ENCODE measurements around the gene C11orf24. TPM values are rescaled to one million over a fixed set of nuclear protein-coding genes. Genes with fewer than 3 reads are reported as not detected.
A peak's percentile ranks its signal among the peaks of the same experiment; 100 is the strongest.

Gene C11orf24
- total and polyA plus RNA-seq, 2 experiments from 2014 or later: 19.2 to 35.3 TPM

DNA sequence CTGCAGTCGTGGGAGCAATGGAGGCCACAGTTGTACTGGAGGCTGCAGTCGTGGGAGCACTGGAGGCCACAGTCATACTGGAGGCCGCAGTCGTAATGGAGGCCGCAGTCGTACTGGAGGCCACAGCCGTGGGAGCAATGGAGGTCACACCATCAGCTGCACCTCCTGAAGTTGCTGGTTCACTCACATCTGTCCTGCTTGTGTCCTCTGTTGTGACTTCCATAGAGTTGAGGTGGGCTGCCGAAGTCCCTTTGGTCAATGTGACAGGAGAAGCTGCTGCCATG is 9.3 kb downstream of the C11orf24 start:
- H3K27ac ChIP-seq: no peak overlapping the region
- peaks cover 17% of the 10 kb centered on the region for H3K36me3 ChIP-seq
- H3K9me3 ChIP-seq (ENCODE audit: low read depth): no peaks in the 10 kb centered on the region
- no peaks in the 10 kb centered on the region for H3K27me3 ChIP-seq
- TF ChIP-seq, protein P1, sequence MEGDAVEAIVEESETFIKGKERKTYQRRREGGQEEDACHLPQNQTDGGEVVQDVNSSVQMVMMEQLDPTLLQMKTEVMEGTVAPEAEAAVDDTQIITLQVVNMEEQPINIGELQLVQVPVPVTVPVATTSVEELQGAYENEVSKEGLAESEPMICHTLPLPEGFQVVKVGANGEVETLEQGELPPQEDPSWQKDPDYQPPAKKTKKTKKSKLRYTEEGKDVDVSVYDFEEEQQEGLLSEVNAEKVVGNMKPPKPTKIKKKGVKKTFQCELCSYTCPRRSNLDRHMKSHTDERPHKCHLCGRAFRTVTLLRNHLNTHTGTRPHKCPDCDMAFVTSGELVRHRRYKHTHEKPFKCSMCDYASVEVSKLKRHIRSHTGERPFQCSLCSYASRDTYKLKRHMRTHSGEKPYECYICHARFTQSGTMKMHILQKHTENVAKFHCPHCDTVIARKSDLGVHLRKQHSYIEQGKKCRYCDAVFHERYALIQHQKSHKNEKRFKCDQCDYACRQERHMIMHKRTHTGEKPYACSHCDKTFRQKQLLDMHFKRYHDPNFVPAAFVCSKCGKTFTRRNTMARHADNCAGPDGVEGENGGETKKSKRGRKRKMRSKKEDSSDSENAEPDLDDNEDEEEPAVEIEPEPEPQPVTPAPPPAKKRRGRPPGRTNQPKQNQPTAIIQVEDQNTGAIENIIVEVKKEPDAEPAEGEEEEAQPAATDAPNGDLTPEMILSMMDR (IDR thresholded peaks at IDR 0.05; ENCODE audit: low read depth, low read length): no peak
- no peak overlapping the region for H3K4me3 ChIP-seq
- no peaks in the 10 kb centered on the region for H3K4me1 ChIP-seq (ENCODE audit: low read depth)
- no peak for DNase-seq (ENCODE audit: low read depth in 1 of 2, low spot score in 1 of 2)

DNA sequence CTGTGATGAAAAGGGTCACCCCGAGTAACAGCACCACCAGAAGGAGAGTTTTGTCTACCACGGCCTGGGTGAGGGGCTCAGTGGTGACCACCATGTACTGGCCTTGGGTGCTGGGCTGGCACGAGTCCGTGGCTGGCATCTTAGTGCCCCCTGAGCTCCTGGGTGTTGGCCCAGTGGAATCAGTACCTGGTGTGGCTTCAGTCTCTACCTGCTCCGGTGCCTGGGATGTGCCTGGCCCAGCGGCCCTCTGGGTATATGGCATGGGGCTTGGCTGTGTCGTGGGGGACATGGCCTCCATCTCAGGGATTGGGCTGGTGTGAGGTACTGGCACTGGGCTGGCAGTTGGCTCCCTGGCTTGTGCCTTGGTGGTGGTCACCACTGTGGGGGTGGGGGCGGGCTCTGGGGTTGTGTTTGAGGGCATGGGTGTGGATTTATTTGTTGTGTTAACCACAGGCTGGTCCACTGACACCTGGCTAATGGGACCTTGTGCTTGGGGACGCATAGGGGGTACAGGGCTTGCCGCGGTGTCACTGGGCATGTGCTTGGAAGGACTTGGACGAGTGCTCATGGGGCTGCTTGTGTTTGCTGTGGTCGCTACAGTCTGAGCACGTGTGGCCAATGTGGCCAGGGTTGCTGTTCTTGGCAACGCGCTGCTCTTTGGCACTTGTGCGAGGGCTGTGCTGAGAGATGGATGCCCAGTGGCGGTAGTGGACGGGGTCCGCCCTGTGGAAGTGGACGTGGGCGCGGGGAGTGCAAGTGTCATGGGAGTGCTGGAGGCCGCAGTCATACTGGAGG is 9.8 kb downstream of the C11orf24 start:
- peaks cover 15% of the 10 kb centered on the region for H3K36me3 ChIP-seq
- no peak for DNase-seq (ENCODE audit: low read depth in 1 of 2, low spot score in 1 of 2)
- H3K9me3 ChIP-seq (ENCODE audit: low read depth): no peaks in the 10 kb centered on the region
- no peaks in the 10 kb centered on the region for H3K4me1 ChIP-seq (ENCODE audit: low read depth)
- H3K4me3 ChIP-seq: no peak overlapping the region
- no peaks in the 10 kb centered on the region for H3K27me3 ChIP-seq
- no peak overlapping the region for H3K27ac ChIP-seq
- TF ChIP-seq, protein P1 (IDR thresholded peaks at IDR 0.05; ENCODE audit: low read depth, low read length): no peak

DNA sequence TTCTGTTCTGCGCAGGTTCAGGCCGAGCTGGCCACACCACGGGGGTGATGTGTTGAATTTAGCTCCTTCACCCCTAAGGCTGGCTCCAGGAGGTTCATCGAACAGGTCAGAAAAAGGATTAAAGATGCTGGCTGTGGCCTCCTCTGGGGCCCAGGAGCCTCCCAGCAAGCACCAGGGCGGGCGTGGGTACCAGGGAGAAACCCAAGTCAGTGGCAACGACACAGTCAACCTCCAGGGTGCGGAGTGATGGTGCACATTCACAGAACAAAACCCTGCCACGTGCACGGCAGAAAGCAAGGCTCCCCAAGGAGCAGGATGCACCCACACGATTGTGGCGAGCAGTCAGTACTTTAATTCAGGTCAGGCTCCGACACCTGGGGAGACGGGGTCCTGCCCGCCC is 10.8 kb downstream of the C11orf24 start:
- H3K4me1 ChIP-seq (ENCODE audit: low read depth): no peaks in the 10 kb centered on the region
- no peaks in the 10 kb centered on the region for H3K9me3 ChIP-seq (ENCODE audit: low read depth)
- no peak overlapping the region for H3K27ac ChIP-seq
- no peaks in the 10 kb centered on the region for H3K27me3 ChIP-seq
- TF ChIP-seq, protein P1 (IDR thresholded peaks at IDR 0.05; ENCODE audit: low read depth, low read length): no peak
- H3K36me3 ChIP-seq: peaks cover 14% of the 10 kb centered on the region
- H3K4me3 ChIP-seq: no peak overlapping the region
- DNase-seq (ENCODE audit: low read depth in 1 of 2, low spot score in 1 of 2): no peak

DNA sequence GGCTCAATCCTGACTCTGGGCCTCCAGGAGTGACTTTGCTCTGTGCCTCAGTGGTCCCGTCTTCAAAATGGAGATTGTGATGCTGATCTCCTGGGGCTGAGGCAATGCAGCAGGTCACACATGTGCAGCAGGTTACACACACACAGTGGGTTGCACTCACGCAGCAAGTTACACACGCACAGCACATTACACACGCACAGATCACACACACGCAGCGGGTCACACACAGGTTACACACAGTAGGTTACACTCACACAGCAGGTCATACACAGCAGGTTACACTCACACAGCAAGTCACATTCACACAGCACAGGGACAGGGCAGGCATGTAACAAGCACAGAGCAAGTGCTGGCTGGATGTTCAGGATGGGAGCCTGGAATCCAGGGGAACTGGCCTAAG is 11.3 kb downstream of the C11orf24 start:
- DNase-seq (ENCODE audit: low read depth in 1 of 2, low spot score in 1 of 2): no peak
- Histone ChIP-seq H3K27ac (no peak overlapping the region), H3K4me3 (no peak overlapping the region), H3K27me3 (no peaks in the 10 kb centered on the region), H3K9me3 (ENCODE audit: low read depth) (no peaks in the 10 kb centered on the region), H3K4me1 (ENCODE audit: low read depth) (no peaks in the 10 kb centered on the region), H3K36me3 (peaks cover 12% of the 10 kb centered on the region)
- TF ChIP-seq, protein P1 (IDR thresholded peaks at IDR 0.05; ENCODE audit: low read depth, low read length): no peak

DNA sequence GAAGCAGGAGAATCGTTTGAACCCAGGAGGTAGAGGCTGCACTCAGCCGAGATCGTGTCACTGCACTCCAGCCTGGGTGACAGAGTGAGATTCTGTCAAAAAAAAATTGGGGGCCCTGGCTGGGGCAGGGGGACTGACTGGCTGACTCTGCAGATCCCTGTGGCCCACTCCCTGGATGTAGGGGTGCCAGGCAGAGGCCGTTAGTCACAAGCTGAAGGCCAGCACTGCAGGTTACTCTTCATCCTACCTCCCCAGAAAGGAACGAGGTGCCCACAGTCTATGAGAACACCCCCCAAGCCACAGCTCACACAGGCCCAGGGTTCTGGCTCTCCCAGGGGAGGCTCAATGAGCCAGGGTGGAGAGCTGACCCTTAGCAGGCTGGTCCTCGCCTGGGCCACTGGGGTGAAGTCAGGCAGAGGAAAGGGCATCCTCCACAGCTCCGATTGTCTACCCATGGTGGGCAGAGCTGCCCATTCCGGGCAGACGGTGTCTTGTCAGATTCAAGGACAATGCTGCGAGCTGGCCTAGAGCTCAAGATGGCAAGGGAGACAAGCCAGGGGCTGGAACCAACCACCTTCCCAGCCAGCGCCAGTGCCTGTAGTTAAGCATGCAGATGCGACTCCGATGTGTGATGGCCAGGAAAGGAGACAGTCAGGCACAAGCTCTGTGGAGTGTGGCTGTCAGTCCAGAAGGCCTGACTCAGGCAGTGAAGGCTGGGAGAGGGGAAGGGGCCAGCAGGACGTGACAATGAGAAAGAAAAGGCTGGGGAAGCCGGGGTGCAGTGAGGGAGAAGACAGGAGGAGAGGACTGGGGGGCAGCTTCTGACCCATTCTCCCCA is 12.4 kb downstream of the C11orf24 start:
- no peaks in the 10 kb centered on the region for H3K4me1 ChIP-seq (ENCODE audit: low read depth)

More for the DNA sequence above, 12.4 kb downstream of the C11orf24 start:
- Histone ChIP-seq H3K4me3 (no peak overlapping the region), H3K36me3 (peaks cover 11% of the 10 kb centered on the region), H3K27me3 (no peaks in the 10 kb centered on the region), H3K27ac (peak overlapping the region; percentile 28), H3K9me3 (ENCODE audit: low read depth) (no peaks in the 10 kb centered on the region)
- no peak for DNase-seq (ENCODE audit: low read depth in 1 of 2, low spot score in 1 of 2)
- TF ChIP-seq, protein P1 (IDR thresholded peaks at IDR 0.05; ENCODE audit: low read depth, low read length): no peak
